GM10266 (cell line): ENCODE measurements around the gene C6orf52.

Experiments used
- DNase-seq: peaks from one replicate; pipeline ENCODE4 v3.0.0; 2012; ENCODE audit errors: extremely low spot score
- CTCF ChIP-seq: IDR thresholded peaks from 2 replicates; pipeline ENCODE4 v1.5.1; 2012; ENCODE audit warnings: mild to moderate bottlenecking, low read depth; ENCODE audit not compliant: control insufficient read depth, insufficient read depth; ENCODE audit errors: missing control alignments

The C6orf52 gene

GRCh38 chr6:10621847-10622246 is 72.6 kb downstream of the C6orf52 start:
- no peak for TF ChIP-seq CTCF

More at GRCh38 chr6:10621847-10622246, 72.6 kb downstream of the C6orf52 start:
- DNase-seq: no peak
